Activated CD4-positive, alpha-beta T cell treated with anti-CD3 and anti-CD28 coated beads, Interleukin-2, Interleukin-4, amounts not matched to agents 100 ng/mL and 50 ng/mL, durations not matched to agents 16 hours and 8 hours (primary cell): ENCODE measurements around the gene EXOC3L2.

Experiments
- DNase-seq: peaks from one replicate; pipeline ENCODE4 v3.0.0-alpha.2; 2020; ENCODE audit warnings: low spot score

The EXOC3L2 gene

GRCh38 chr19:45179072-45179891 is 65.9 kb downstream of the EXOC3L2 start:
- peak; percentile 17 for DNase-seq

GRCh38 chr19:45178262-45179071 is 66.7 kb downstream of the EXOC3L2 start, which contains the start of gene BLOC1S3:
BLOC1S3 (plus strand) TSS chr19:45178784; CDS start chr19:45179297, 513 bp downstream.
- peak; percentile 100 for DNase-seq

GRCh38 chr19:45177817-45178261 is 67.4 kb downstream of the EXOC3L2 start, which contains the start of gene TRAPPC6A:
TRAPPC6A (minus strand) TSS chr19:45178237; CDS start chr19:45178218, 19 bp downstream.
- peak; percentile 18 for DNase-seq

- no peak for DNase-seq
These were observed 69.5 kb downstream of the EXOC3L2 start for GRCh38 chr19:45175515-45176345.

- DNase-seq: no peak
These were observed 71.4 kb downstream of the EXOC3L2 start for GRCh38 chr19:45173816-45174215.

GRCh38 chr19:45172611-45173208 is 72.5 kb downstream of the EXOC3L2 start:
- DNase-seq: no peak

GRCh38 chr19:45172173-45172572 is 73.0 kb downstream of the EXOC3L2 start:
- DNase-seq: no peak

GRCh38 chr19:45171211-45171623 is 74.0 kb downstream of the EXOC3L2 start:
- peak; percentile 65 for DNase-seq

GRCh38 chr19:45170146-45171106 is 74.8 kb downstream of the EXOC3L2 start:
- no peak for DNase-seq

- no peak for DNase-seq
These were observed 75.6 kb downstream of the EXOC3L2 start for GRCh38 chr19:45169602-45170001.

GRCh38 chr19:45168767-45169351 is 76.3 kb downstream of the EXOC3L2 start:
- no peak for DNase-seq

- DNase-seq: no peak
These were observed 78.4 kb downstream of the EXOC3L2 start for GRCh38 chr19:45166723-45167252.

GRCh38 chr19:45164577-45165335 is 80.5 kb downstream of the EXOC3L2 start:
- DNase-seq: peak; percentile 62

- no peak for DNase-seq
These were observed 81.3 kb downstream of the EXOC3L2 start for GRCh38 chr19:45163751-45164460.

- no peak for DNase-seq
These were observed 82.1 kb downstream of the EXOC3L2 start for GRCh38 chr19:45163156-45163555.

- no peak for DNase-seq
These were observed 82.5 kb downstream of the EXOC3L2 start for GRCh38 chr19:45162608-45163143.
